CD8-positive, alpha-beta memory T cell (primary cell): ENCODE results near the gene CRTC3. TPM values are rescaled to one million over a fixed set of nuclear protein-coding genes. Genes with fewer than 3 reads are reported as not detected.
"Not testable (repeated sequence)": the region's sequence is repeated elsewhere in the genome, so short reads cannot be mapped to it uniquely, and the experiment has no call there.

ENCODE experiments used
- CTCF ChIA-PET: fragments of 350-600 bp; sonication (Branson Sonifier 250); formaldehyde crosslinking; loops from one replicate; lab custom pipeline; 2021; ENCODE audit warnings: antibody characterized with exemption; lab: Charles Lee
- POLR2A ChIA-PET: fragments of 350-600 bp; sonication (Branson Sonifier 250); formaldehyde crosslinking; loops from one replicate; lab custom pipeline; 2021; ENCODE audit warnings: antibody characterized with exemption; lab: Charles Lee
- DNase-seq, 5 donors: peaks; one replicate each; pipeline versions ENCODE4 v3.0.0 to v3.0.0-alpha.2; 2020 to 2022; ENCODE audit warnings: mixed read lengths in 1 of 5
- H3K27ac ChIP-seq: one replicate; pipeline ENCODE4 v1.7.0; 2013; ENCODE audit warnings: low read depth, mild to moderate bottlenecking, low read length, moderate library complexity
- H3K27me3 ChIP-seq: 2 replicates; pipeline ENCODE4 v1.7.0; 2013; ENCODE audit warnings: low read length, mild to moderate bottlenecking; ENCODE audit not compliant: insufficient read depth, poor library complexity, severe bottlenecking
- H3K36me3 ChIP-seq: 2 replicates; pipeline ENCODE4 v1.7.0; 2013; ENCODE audit warnings: mild to moderate bottlenecking, low read length, moderate library complexity; ENCODE audit not compliant: insufficient read depth
- H3K4me1 ChIP-seq: 2 replicates; pipeline ENCODE4 v1.7.0; 2013; ENCODE audit warnings: mild to moderate bottlenecking, low read length, moderate library complexity; ENCODE audit not compliant: insufficient read depth
- H3K4me3 ChIP-seq: 2 replicates; pipeline ENCODE4 v1.7.0; 2013; ENCODE audit warnings: mild to moderate bottlenecking, low read length
- H3K9me3 ChIP-seq: 2 replicates; pipeline ENCODE4 v1.7.0; 2013; ENCODE audit warnings: mild to moderate bottlenecking, low read length
- H3K27ac Mint-ChIP-seq, 8 donors: one replicate each; pipeline ENCODE4 v1.8.0; 2020 to 2021; ENCODE audit warnings: mixed read lengths in 8 of 8, mild to moderate bottlenecking in 6 of 8, inconsistent platforms in 3 of 8, moderate library complexity in 3 of 8
- H3K27me3 Mint-ChIP-seq, 2 donors: one replicate each; pipeline ENCODE4 v1.8.0; 2020 to 2021; ENCODE audit warnings: mixed read lengths in 2 of 2, mild to moderate bottlenecking in 1 of 2, moderate library complexity in 1 of 2
- H3K36me3 Mint-ChIP-seq, 3 donors: one replicate each; pipeline ENCODE4 v1.8.0; 2020 to 2021; ENCODE audit warnings: mixed read lengths in 3 of 3, inconsistent platforms in 1 of 3, mild to moderate bottlenecking in 1 of 3
- H3K4me1 Mint-ChIP-seq, 3 donors: one replicate each; pipeline ENCODE4 v1.8.0; 2020 to 2021; ENCODE audit warnings: mixed read lengths in 3 of 3, inconsistent platforms in 1 of 3, mild to moderate bottlenecking in 1 of 3
- H3K4me3 Mint-ChIP-seq, 7 donors: one replicate each; pipeline ENCODE4 v1.8.0; 2020 to 2021; ENCODE audit warnings: mixed read lengths in 7 of 7, mild to moderate bottlenecking in 6 of 7, moderate library complexity in 4 of 7, inconsistent platforms in 2 of 7
- H3K9me3 Mint-ChIP-seq, 5 donors: one replicate each; pipeline ENCODE4 v1.8.0; 2020 to 2022; ENCODE audit warnings: mixed read lengths in 5 of 5, mild to moderate bottlenecking in 3 of 5, moderate library complexity in 2 of 5, inconsistent platforms in 1 of 5
- polyA plus RNA-seq: library from polyadenylated mRNA; unstranded; fragments of 300-500 nt; fragmentation: Illumina TruSeq; gene quantifications from one replicate; pipeline ENCODE4 v1.2.3, GENCODE V29; 2021
- total RNA-seq, 2 experiments: library from RNA; stranded (reverse); gene quantifications; one replicate each; pipeline ENCODE4 v1.2.3, GENCODE V29; 2021

Gene CRTC3
- total and polyA plus RNA-seq, 3 experiments from 2014 or later: 25.5 to 34.2 (median 26.7) TPM

DNA sequence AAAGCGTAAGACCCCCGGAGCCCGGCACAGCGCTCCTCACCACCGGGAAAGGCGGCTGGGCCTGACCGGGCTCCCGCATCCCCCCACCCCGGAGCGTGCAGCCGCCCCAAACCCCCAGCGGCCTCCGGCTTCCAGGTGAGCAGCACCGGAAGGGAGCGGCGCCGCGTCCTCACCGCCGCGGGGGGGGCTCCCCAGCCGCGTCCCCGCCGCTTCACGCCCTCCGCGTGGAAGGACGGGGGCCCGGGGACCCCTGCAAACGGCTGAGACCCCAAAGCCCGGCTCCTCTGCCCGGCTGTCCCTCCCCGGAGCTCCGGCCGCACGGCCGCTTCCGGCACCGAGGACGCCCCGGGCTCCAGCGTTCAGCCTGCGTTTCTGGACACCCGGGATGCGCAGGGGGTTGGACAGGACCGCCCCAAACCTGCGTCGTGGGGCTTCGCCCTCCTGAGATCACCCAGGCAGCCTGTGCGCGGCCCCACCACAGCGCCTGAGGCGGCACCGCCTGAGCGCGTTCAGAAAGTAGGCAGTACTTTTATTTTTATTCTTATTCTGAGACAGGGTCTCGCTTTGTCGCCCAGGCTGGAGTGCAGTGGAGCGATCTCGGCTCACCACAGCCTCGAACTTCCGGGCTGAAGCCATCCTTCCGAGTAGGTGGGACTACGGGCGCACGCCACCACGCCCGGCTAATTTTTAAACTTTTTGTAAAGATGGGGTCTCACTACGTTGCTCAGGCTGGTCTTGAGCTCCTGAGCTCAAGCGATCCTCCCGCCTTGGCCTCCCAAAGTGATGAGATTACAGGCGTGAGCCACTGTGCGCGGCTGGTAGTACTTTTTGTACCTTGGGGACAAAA lies 135.8 kb downstream of the CRTC3 start:
- H3K27me3 Mint-ChIP-seq: peaks cover 27 to 31% of the 10 kb centered on the region in 2 donors
- peaks cover 30% of the 10 kb centered on the region for H3K4me1 ChIP-seq
- ChIA-PET POLR2A (interaction anchor here (1.2 kb wide), 1 partner anchor 12 kb away, joined by 3 read pairs; no protein-coding TSS in a partner anchor), CTCF (interaction anchor here (1.0 to 1.8 kb wide), 4 partner anchors 12 to 220 kb away, joined by 3 to 5 read pairs (median 3); no protein-coding TSS in a partner anchor)
- H3K9me3 ChIP-seq: no peaks in the 10 kb centered on the region
- H3K27ac Mint-ChIP-seq: peak overlapping the region in 1 of 8 donors; percentile 27
- peaks cover 40 to 55% (median 52%) of the 10 kb centered on the region in 3 donors for H3K4me1 Mint-ChIP-seq
- peak overlapping the region; percentile 51 for H3K27ac ChIP-seq
- H3K9me3 Mint-ChIP-seq: peaks cover 0 to 1% (median 0%) of the 10 kb centered on the region in 5 donors
- peak in 4 of 5 donors; percentile 19 to 60 (median 38) for DNase-seq
- peaks cover 5% of the 10 kb centered on the region for H3K27me3 ChIP-seq
- H3K4me3 Mint-ChIP-seq: peak overlapping the region; percentile 47 to 87 (median 79)
- peaks cover 0 to 3% (median 1%) of the 10 kb centered on the region in 3 donors for H3K36me3 Mint-ChIP-seq
- H3K4me3 ChIP-seq: peak overlapping the region; percentile 55
- H3K36me3 ChIP-seq: no peaks in the 10 kb centered on the region

DNA sequence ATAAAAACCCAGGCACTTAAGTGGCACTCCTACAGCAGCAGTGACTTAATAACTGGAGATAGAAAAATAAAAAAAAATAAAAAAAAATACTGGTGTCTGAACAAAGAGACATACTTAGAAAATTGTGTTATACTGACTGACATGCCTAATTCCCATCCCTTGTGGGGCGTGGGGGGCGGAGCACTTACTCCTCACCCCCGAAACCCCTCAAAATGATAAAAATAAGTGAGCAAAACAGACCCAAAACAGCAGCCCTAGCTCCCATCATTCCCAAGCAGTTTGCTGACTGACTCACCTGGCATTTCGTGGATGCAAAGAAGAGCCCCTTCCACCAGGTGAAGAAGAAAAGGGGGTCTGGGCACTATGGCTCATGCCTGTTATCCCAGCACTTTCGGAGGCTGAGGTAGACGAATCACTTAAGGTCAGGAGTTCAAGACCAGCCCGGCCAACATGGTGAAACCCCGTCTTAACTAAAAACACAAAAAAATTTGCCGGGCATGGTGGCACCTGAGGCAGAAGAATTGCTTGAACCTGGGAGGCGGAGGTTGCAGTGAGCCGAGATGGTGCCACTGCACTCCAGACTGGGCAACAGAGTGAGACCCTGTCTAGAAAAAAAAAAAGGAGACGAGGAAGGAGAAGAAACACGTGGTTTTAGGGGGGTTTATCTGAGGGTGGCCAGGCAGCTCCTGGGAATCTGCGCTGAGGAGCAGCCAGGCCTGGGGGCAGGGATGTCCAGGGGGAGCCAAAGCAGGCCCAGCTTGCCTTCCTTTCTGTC lies 136.6 kb downstream of the CRTC3 start:
- ChIA-PET CTCF (interaction anchor here (1.0 kb wide), 1 partner anchor 11 kb away, joined by 3 read pairs; no protein-coding TSS in a partner anchor), POLR2A (no interaction called here)
- Mint-ChIP-seq H3K4me1 (peaks cover 32 to 47% (median 44%) of the 10 kb centered on the region in 3 donors), H3K27me3 (peaks cover 25 to 31% of the 10 kb centered on the region in 2 donors), H3K27ac (peak overlapping the region in 2 of 8 donors; percentile 21 to 27), H3K4me3 (peak overlapping the region; percentile 47 to 87 (median 79)), H3K9me3 (peaks cover 0 to under 1% (median 0%) of the 10 kb centered on the region in 5 donors), H3K36me3 (peaks cover 0 to 3% (median 1%) of the 10 kb centered on the region in 3 donors)
- Histone ChIP-seq H3K9me3 (no peaks in the 10 kb centered on the region), H3K4me3 (no peak overlapping the region), H3K27me3 (peaks cover 5% of the 10 kb centered on the region), H3K4me1 (peaks cover 23% of the 10 kb centered on the region), H3K27ac (peak overlapping the region; percentile 51), H3K36me3 (no peaks in the 10 kb centered on the region)
- no peak for DNase-seq

DNA sequence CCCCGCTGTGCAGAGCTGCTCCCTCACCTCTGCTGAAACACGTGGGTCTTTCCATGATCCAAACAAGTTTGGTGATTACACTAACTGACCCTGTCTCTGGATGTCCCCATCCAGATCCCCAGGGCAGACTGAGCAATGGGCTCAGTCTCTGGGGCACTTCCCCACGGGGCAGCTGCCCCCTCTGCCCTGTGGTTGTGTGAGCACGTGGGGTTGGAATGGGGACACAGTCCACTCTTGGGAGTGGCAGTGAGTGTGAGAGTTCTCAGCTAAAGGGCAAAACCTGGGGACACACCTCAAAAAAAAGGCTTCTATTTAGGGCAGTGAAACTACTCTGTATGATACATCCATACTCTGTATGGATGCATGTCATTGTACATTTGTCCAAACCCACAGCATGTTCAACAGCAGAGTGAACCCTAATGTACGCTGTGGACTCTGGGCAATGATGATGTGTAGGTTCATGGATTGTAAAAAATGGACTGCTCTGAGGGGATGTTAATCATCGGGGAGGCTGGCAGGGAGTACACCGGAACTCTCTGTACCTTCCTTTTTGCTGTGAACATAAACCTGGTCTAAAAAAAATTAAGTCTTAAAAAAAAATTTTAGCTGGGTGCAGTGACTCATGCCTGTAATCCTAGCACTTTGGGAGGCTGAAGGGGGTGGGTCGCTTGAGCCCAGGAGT lies 137.5 kb downstream of the CRTC3 start:
- DNase-seq: no peak
- POLR2A ChIA-PET: no interaction called here
- Mint-ChIP-seq H3K4me3 (peak overlapping the region; percentile 5 to 82 (median 59)), H3K36me3 (peaks cover 0 to 3% (median 1%) of the 10 kb centered on the region in 3 donors), H3K4me1 (peaks cover 25 to 38% (median 35%) of the 10 kb centered on the region in 3 donors), H3K27ac (peak overlapping the region in 1 of 8 donors; percentile 21), H3K27me3 (peaks cover 27 to 35% of the 10 kb centered on the region in 2 donors), H3K9me3 (no peaks in the 10 kb centered on the region)
- no peaks in the 10 kb centered on the region for H3K9me3 ChIP-seq
- CTCF ChIA-PET: interaction anchor here (0.6 to 0.7 kb wide), 2 partner anchors 15 to 242 kb away, joined by 3 read pairs; no protein-coding TSS in a partner anchor
- H3K27me3 ChIP-seq: peaks cover 5% of the 10 kb centered on the region
- H3K4me3 ChIP-seq: no peak overlapping the region
- H3K4me1 ChIP-seq: peaks cover 14% of the 10 kb centered on the region
- no peak overlapping the region for H3K27ac ChIP-seq
- H3K36me3 ChIP-seq: no peaks in the 10 kb centered on the region

DNA sequence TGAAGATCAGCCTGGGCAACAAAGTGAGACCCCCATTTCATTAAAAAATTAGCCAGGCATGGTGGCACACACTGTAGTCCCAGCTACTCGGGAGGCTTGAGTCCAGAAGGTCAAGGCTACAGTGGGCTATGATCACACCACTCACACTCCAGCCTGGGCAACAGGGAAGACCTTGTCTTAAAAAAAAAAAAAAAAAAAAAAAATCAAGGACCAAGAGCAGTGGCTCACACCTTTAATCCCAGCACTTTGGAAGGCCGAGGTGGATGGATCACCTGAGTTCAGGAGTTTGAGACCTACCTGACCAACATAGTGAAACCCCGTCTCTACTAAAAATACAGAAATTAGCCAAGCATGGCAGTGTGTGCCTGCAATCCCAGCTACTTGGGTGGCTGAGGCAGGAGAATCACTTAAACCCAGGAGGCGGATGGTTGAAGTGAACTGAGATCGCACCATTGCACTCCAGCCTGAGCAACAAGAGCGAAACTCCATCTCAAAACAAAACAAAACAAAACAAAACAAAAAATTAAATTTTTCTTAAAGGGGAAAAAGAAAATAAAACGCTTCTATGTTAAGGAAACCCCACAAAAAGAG lies 138.1 kb downstream of the CRTC3 start:
- POLR2A ChIA-PET, H3K9me3 ChIP-seq, H3K27me3 ChIP-seq, DNase-seq, H3K36me3 ChIP-seq, H3K9me3 Mint-ChIP-seq, H3K4me1 ChIP-seq, H3K27ac Mint-ChIP-seq, H3K27ac ChIP-seq, H3K36me3 Mint-ChIP-seq, H3K4me3 ChIP-seq, H3K4me3 Mint-ChIP-seq: not testable (repeated sequence)
- H3K4me1 Mint-ChIP-seq: peaks cover 24 to 33% (median 30%) of the 10 kb centered on the region in 3 donors
- CTCF ChIA-PET: interaction anchor here (0.6 to 0.7 kb wide), 2 partner anchors 15 to 241 kb away, joined by 3 read pairs; no protein-coding TSS in a partner anchor
- H3K27me3 Mint-ChIP-seq: peaks cover 31 to 36% of the 10 kb centered on the region in 2 donors

DNA sequence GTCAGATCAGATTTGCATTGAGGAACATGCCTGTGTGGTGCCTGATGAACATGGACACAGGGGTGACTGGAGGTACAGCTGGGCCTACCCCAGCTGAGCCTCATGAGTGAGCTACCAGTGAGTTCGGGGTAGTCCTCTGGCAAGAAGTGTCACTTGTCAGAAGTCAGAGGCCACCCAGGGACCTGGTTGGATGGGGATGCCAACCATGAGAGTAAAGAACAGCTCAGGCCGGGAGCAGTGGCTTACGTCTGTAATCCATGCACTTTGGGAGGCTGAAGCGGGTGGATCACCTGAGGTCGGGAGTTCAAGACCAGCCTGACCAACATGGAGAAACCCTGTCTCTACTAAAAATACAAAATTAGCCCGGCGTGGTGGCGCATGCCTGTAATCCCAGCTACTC lies 140.9 kb downstream of the CRTC3 start:
- H3K27me3 ChIP-seq, H3K36me3 ChIP-seq, H3K4me1 ChIP-seq, H3K4me3 Mint-ChIP-seq, H3K36me3 Mint-ChIP-seq, H3K4me3 ChIP-seq, H3K9me3 ChIP-seq, H3K27ac ChIP-seq, POLR2A ChIA-PET, DNase-seq, H3K9me3 Mint-ChIP-seq: not testable (repeated sequence)
- Mint-ChIP-seq H3K4me1 (peaks cover 10 to 15% (median 13%) of the 10 kb centered on the region in 3 donors), H3K27ac (peak overlapping the region in 1 of 8 donors; percentile 18), H3K27me3 (peaks cover 22 to 23% of the 10 kb centered on the region in 2 donors)
- CTCF ChIA-PET: interaction anchor here (1.0 to 2.2 kb wide), 4 partner anchors 12 to 265 kb away, joined by 3 to 8 read pairs (median 6); partner anchors contain the start of genes BLM and UNC45A

DNA sequence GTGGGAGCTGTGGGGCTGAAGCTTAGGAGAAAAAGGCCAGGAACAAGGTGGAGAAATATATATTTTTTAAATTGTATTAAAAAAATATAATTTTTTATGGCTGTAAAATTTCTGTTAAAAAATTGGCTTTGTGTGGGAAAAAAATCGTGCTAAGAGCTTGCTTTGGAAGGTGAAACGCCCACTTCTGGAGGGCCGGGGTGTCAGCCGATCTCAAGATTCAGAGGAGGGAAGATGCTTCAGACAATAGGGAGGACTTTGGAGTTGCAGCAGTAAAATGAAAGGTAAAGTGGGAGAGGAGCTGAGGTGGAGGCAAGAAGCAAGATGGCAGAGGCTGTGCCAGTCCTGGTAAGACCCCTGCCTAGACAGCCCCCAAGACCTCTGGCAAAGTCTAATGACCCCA lies 141.5 kb downstream of the CRTC3 start:
- H3K36me3 Mint-ChIP-seq: peaks cover 0 to 3% (median 0%) of the 10 kb centered on the region in 3 donors
- Histone ChIP-seq H3K4me1 (no peaks in the 10 kb centered on the region), H3K27me3 (no peaks in the 10 kb centered on the region), H3K4me3 (no peak overlapping the region), H3K9me3 (no peaks in the 10 kb centered on the region), H3K36me3 (no peaks in the 10 kb centered on the region), H3K27ac (no peak overlapping the region)
- CTCF ChIA-PET: interaction anchor here (1.0 to 2.2 kb wide), 4 partner anchors 11 to 264 kb away, joined by 3 to 8 read pairs (median 6); partner anchors contain the start of genes BLM and UNC45A
- DNase-seq: no peak
- H3K4me1 Mint-ChIP-seq: peaks cover 7 to 9% (median 8%) of the 10 kb centered on the region in 3 donors
- H3K27me3 Mint-ChIP-seq: peaks cover 18 to 19% of the 10 kb centered on the region in 2 donors
- no peak overlapping the region for H3K27ac Mint-ChIP-seq
- no peak overlapping the region for H3K4me3 Mint-ChIP-seq
- no peaks in the 10 kb centered on the region for H3K9me3 Mint-ChIP-seq
- POLR2A ChIA-PET: no interaction called here

DNA sequence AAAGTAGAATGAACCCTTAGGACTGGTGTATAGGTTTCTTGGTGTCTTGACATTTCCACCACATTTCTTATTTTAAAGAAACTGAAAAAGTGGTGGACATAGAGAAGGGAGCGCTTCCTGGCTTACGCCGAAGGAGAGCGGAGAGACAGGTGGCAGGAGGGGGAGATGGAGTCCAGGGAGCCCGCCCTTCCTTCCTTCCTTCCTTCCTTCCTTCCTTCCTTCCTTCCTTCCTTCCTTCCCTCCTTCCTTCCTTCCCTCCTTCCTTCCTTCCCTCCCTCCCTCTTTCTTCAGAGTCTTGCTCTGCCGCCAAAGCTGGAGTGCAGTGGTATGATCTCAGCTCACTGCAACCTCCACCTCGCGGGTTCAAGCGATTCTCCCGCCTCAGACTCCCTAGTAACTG lies 143.6 kb downstream of the CRTC3 start:
- H3K9me3 Mint-ChIP-seq, H3K4me1 Mint-ChIP-seq, H3K9me3 ChIP-seq, H3K4me1 ChIP-seq, H3K36me3 ChIP-seq, DNase-seq, POLR2A ChIA-PET, CTCF ChIA-PET, H3K27me3 ChIP-seq, H3K4me3 ChIP-seq, H3K27ac ChIP-seq, H3K36me3 Mint-ChIP-seq, H3K4me3 Mint-ChIP-seq: not testable (repeated sequence)
- Mint-ChIP-seq H3K27ac (peak overlapping the region in 1 of 8 donors; percentile 17), H3K27me3 (peaks cover 10 to 11% of the 10 kb centered on the region in 2 donors)
